ENCODE measurements around the gene INHBA. TPM values are rescaled to one million over a fixed set of nuclear protein-coding genes. Genes with fewer than 3 reads are reported as not detected.
A peak's percentile ranks its signal among the peaks of the same experiment; 100 is the strongest.

INHBA gene
- total RNA-seq, 1 donor from 2014 or later: 2.5 TPM

DNA sequence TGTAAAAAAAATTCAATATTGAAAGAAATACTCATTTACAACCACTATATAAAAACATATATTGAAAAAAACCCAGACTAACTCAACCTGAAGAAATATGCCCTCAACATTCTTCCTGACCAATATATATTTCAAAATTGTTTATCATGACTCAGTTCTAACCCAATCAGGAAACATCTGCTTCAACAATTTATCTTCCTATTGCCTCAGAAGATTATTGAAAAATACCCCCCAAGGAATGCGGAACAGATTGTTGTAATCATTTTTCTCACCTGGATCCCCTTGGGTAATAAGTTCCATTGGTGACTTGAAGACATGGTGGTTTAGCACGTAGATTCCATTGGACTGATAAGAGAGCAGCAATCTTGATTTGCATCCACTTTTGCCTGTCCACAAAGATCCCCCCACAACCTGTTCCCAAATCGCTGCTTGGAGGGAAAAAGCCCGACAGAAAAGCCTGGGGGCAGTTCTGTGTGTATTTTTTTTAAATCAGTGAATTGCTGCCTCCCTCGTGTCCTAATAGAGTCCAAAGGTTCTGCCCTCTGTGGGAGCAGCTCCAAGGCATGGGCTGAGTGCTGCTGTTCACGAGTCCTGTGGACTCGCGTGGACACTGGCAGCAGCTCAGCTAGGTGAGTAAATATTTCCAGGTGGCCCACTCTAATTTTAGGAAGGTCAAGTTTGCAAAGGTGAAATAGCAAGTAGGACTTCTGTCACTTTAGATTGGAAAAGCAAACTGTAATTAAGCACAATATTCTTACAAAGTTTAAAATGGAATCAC is 5.9 kb upstream of the INHBA start:
- no peak overlapping the region for H3K27ac Mint-ChIP-seq
- H3K27me3 Mint-ChIP-seq (ENCODE audit: insufficient read depth): peaks cover 17% of the 10 kb centered on the region
- peaks cover 2% of the 10 kb centered on the region for H3K36me3 Mint-ChIP-seq (ENCODE audit: low read depth)
- no peak for DNase-seq (ENCODE audit: low spot score)
- intact Hi-C loops (cut with micrococcal nuclease): loop anchor here (10.0 kb wide), 2 partner anchors 176 to 1204 kb away; no protein-coding TSS in a partner anchor
- no peak overlapping the region for H3K4me3 Mint-ChIP-seq
- peaks cover 8% of the 10 kb centered on the region for H3K4me1 Mint-ChIP-seq (ENCODE audit: low read depth)
- no peaks in the 10 kb centered on the region for H3K9me3 Mint-ChIP-seq

- DNase-seq (ENCODE audit: low spot score): no peak
- no peaks in the 10 kb centered on the region for H3K9me3 Mint-ChIP-seq
- H3K27me3 Mint-ChIP-seq (ENCODE audit: insufficient read depth): peaks cover 34% of the 10 kb centered on the region
- intact Hi-C loops (cut with micrococcal nuclease): loop anchor here (10.0 kb wide), 2 partner anchors 178 to 1202 kb away; no protein-coding TSS in a partner anchor
- H3K4me1 Mint-ChIP-seq (ENCODE audit: low read depth): peaks cover 8% of the 10 kb centered on the region
- no peak overlapping the region for H3K27ac Mint-ChIP-seq
- peaks cover 2% of the 10 kb centered on the region for H3K36me3 Mint-ChIP-seq (ENCODE audit: low read depth)
- H3K4me3 Mint-ChIP-seq: peak overlapping the region; percentile 75
Observed at GRCh38 chr7:41706228-41706930, 3.5 kb upstream of the INHBA start.

DNA sequence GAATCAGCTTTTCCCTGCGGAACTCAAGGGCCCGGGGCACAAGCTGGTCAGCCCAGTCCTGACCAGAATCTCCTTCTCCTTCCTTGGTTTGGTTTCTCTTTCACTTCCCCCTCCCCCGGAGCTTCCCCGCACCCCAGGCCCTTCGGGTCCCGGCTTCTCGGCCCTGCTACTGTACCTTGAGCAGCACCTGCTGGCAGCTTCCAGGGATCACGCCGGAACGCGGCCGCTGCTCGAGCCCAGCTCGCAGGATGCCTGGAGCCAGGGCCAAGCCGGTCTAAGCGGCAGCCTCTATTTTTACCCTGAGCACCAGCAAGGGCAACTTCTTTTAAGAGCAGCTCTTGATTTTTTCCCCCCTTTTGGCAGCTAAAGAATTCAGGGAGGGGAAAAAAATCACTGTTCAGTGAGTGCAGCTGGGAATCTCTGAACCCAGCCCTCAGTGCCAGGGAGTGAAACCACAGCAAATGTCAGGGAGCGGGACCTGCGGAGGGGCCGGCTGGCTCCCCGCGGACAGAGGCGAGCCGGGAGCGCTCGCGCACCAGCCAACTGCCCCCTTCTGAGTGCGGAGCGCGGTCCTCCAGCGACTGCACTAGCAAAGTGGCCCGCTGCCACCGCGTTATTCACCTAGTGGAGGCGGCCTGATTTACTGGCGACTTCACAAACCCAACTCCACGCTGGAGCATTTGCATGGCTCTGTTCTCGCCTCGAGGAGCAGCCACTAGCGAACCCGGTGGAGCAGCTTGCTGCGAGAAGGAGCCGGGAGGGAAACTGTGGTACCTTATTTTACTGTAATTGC is 2.4 kb upstream of the INHBA start:
- peak overlapping the region; percentile 75 for H3K4me3 Mint-ChIP-seq
- intact Hi-C loops (cut with micrococcal nuclease): loop anchor here (1.0 to 10.0 kb wide), 4 partner anchors 179 to 1375 kb away; no protein-coding TSS in a partner anchor

DNA sequence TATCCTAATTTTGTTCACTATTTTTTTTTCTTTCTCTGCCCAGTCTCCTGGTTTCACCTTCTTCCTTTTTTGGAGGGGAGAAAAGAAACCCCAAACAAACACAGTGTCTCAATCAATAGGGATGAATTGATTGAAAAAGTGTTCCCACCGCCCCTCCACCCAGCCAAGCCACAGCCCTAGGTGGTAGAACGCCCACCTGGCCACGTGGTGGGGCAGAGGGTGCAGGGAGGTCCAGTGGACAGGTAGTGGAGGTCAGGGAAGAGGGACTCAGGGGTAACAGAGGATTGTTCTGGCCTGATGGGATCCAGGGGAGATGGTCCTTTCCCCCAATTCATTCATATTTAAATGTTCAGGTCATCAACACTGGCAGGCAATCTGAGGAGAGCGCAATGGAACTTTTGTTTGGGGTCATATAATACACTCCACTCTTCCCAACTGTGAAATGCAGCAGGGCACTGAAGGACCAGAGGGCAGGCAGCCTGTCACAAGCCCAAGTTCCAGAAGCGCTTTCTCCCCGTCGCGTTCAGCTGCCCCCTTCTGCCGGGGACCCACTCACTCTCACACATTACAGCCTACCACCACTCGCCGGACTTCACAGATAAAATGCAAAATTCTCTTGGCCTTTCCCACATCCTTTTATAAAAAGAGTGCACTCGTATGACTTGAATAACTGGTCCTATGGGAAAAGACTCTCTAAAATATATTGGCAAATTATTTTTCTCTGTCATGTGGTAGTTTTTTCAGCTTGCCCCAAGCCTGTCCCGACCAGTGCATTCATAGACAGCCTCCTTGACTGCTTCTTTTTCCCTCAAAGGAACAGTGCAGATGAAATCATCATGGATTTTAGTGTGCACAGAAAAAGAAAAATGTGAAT is 1.6 kb downstream of the INHBA start:
- Mint-ChIP-seq H3K4me1 (ENCODE audit: low read depth) (peaks cover 13% of the 10 kb centered on the region), H3K27ac (no peak overlapping the region), H3K9me3 (no peaks in the 10 kb centered on the region), H3K4me3 (no peak overlapping the region), H3K36me3 (ENCODE audit: low read depth) (peaks cover 2% of the 10 kb centered on the region), H3K27me3 (ENCODE audit: insufficient read depth) (peaks cover 62% of the 10 kb centered on the region)
- intact Hi-C loops (cut with micrococcal nuclease): loop anchor here (10.0 kb wide), 2 partner anchors 183 to 1197 kb away; no protein-coding TSS in a partner anchor
- DNase-seq (ENCODE audit: low spot score): no peak

More for the DNA sequence above, 2.4 kb upstream of the INHBA start:
- Mint-ChIP-seq H3K36me3 (ENCODE audit: low read depth) (peaks cover 2% of the 10 kb centered on the region), H3K27ac (no peak overlapping the region), H3K27me3 (ENCODE audit: insufficient read depth) (peaks cover 41% of the 10 kb centered on the region), H3K9me3 (no peaks in the 10 kb centered on the region), H3K4me1 (ENCODE audit: low read depth) (peaks cover 8% of the 10 kb centered on the region)
- DNase-seq (ENCODE audit: low spot score): peak; percentile 52

DNA sequence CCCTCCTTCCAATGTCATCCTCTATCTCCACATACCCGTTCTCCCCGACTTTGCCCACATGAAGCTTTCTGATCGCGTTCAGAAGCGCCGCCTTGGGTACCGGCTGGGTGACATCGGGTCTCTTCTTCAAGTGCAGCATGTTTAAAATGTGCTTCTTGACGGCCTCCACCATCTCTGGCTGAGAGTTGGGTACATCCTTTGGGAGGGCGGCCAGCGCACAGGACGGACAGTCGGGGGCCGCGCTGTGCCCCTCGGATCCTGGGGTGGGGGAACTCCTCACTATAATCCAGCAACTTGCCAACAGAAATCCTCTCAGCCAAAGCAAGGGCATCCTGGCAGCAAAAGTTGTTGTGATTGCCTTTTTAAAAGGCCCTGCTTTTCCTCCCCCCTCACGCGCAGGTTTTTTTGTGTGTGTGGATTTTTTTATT is 2.8 kb downstream of the INHBA start:
- peaks cover 10% of the 10 kb centered on the region for H3K4me1 Mint-ChIP-seq (ENCODE audit: low read depth)
- H3K27ac Mint-ChIP-seq: peak overlapping the region; percentile 58
- H3K36me3 Mint-ChIP-seq (ENCODE audit: low read depth): no peaks in the 10 kb centered on the region
- peaks cover 63% of the 10 kb centered on the region for H3K27me3 Mint-ChIP-seq (ENCODE audit: insufficient read depth)
- peak overlapping the region; percentile 78 for H3K4me3 Mint-ChIP-seq
- DNase-seq (ENCODE audit: low spot score): no peak
- intact Hi-C loops (cut with micrococcal nuclease): loop anchor here (10.0 kb wide), 2 partner anchors 185 to 1195 kb away; no protein-coding TSS in a partner anchor
- H3K9me3 Mint-ChIP-seq: no peaks in the 10 kb centered on the region

DNA sequence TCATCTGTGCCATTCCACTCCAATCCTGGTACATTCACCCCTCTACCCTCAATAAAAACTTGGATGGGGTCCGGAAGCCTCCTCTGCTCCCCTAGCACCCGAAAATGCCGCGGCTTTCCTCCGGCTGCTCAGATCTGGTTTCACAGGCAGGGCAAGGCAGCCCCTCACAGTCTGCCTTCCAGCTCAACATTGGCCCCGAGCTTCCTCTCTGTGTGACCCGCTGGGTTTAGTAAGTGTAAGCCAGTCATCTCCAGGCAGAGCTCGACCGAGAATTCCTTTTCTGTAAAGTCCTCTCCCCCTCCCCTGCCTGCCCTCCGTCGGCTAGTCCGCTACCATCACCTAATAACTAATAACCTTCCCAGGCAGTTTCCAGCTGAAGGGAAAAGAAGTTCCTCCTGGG is 3.4 kb downstream of the INHBA start:
- H3K4me3 Mint-ChIP-seq: peak overlapping the region; percentile 74
- H3K36me3 Mint-ChIP-seq (ENCODE audit: low read depth): no peaks in the 10 kb centered on the region
- H3K27me3 Mint-ChIP-seq (ENCODE audit: insufficient read depth): peaks cover 63% of the 10 kb centered on the region
- H3K27ac Mint-ChIP-seq: no peak overlapping the region
- intact Hi-C loops (cut with micrococcal nuclease): no loop called here
- DNase-seq (ENCODE audit: low spot score): no peak
- H3K9me3 Mint-ChIP-seq: no peaks in the 10 kb centered on the region
- peaks cover 10% of the 10 kb centered on the region for H3K4me1 Mint-ChIP-seq (ENCODE audit: low read depth)

- peak overlapping the region; percentile 37 for H3K4me3 Mint-ChIP-seq
- H3K27ac Mint-ChIP-seq: no peak overlapping the region
- H3K36me3 Mint-ChIP-seq (ENCODE audit: low read depth): no peaks in the 10 kb centered on the region
- H3K27me3 Mint-ChIP-seq (ENCODE audit: insufficient read depth): peaks cover 63% of the 10 kb centered on the region
- intact Hi-C loops (cut with micrococcal nuclease): no loop called here
- no peaks in the 10 kb centered on the region for H3K9me3 Mint-ChIP-seq
- no peak for DNase-seq (ENCODE audit: low spot score)
- H3K4me1 Mint-ChIP-seq (ENCODE audit: low read depth): peaks cover 10% of the 10 kb centered on the region
Observed at GRCh38 chr7:41698726-41699125, 4.2 kb downstream of the INHBA start.

- peaks cover 10% of the 10 kb centered on the region for H3K4me1 Mint-ChIP-seq (ENCODE audit: low read depth)
- H3K4me3 Mint-ChIP-seq: no peak overlapping the region
- H3K27ac Mint-ChIP-seq: no peak overlapping the region
- DNase-seq (ENCODE audit: low spot score): no peak
- intact Hi-C loops (cut with micrococcal nuclease): no loop called here
- H3K9me3 Mint-ChIP-seq: no peaks in the 10 kb centered on the region
- H3K27me3 Mint-ChIP-seq (ENCODE audit: insufficient read depth): peaks cover 61% of the 10 kb centered on the region
- no peaks in the 10 kb centered on the region for H3K36me3 Mint-ChIP-seq (ENCODE audit: low read depth)
Observed at GRCh38 chr7:41698114-41698513, 4.8 kb downstream of the INHBA start.

DNA sequence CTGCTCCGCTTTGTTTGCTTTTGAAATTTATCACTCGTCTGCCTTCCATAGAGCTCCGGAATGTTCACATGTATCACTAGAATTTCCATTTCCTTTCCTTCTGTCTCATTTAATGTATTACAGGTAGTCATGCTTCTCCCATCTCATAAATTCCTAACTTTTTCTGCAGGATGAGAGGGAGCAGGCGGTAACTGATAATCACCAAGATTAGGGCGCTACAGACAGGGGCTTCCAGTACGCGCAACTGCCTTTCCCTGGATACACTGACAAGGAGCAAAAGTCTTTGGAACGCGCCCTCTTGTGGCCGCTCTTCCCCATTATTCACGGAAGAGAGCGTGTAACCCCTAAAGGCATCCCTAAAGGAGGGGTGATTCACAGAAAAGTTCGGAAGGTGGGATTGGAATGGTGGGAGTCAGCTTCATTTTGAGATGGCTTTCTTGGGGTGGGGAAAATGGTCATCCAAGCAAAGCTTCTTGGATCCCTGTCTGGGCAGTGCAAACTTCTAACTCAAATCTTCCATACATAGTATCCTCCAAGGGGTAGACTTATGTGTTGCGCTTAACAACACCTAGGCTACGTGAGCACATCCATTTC is 6.5 kb downstream of the INHBA start:
- no peak overlapping the region for H3K4me3 Mint-ChIP-seq
- no peak for DNase-seq (ENCODE audit: low spot score)
- H3K9me3 Mint-ChIP-seq: no peaks in the 10 kb centered on the region
- peaks cover 10% of the 10 kb centered on the region for H3K4me1 Mint-ChIP-seq (ENCODE audit: low read depth)
- intact Hi-C loops (cut with micrococcal nuclease): loop anchor here (1.0 kb wide), 1 partner anchor 1367 kb away; no protein-coding TSS in a partner anchor
- no peak overlapping the region for H3K27ac Mint-ChIP-seq
- H3K27me3 Mint-ChIP-seq (ENCODE audit: insufficient read depth): peaks cover 45% of the 10 kb centered on the region
- no peaks in the 10 kb centered on the region for H3K36me3 Mint-ChIP-seq (ENCODE audit: low read depth)

- H3K27ac Mint-ChIP-seq: no peak overlapping the region
- peaks cover 10% of the 10 kb centered on the region for H3K4me1 Mint-ChIP-seq (ENCODE audit: low read depth)
- DNase-seq (ENCODE audit: low spot score): no peak
- no peaks in the 10 kb centered on the region for H3K36me3 Mint-ChIP-seq (ENCODE audit: low read depth)
- intact Hi-C loops (cut with micrococcal nuclease): loop anchor here (1.0 kb wide), 1 partner anchor 1366 kb away; no protein-coding TSS in a partner anchor
- no peak overlapping the region for H3K4me3 Mint-ChIP-seq
- H3K9me3 Mint-ChIP-seq: no peaks in the 10 kb centered on the region
- H3K27me3 Mint-ChIP-seq (ENCODE audit: insufficient read depth): peaks cover 39% of the 10 kb centered on the region
Observed at GRCh38 chr7:41695661-41696322, 7.1 kb downstream of the INHBA start.

GRCh38 chr7:41694495-41694894 is 8.4 kb downstream of the INHBA start:
- H3K27ac Mint-ChIP-seq: no peak overlapping the region
- H3K4me3 Mint-ChIP-seq: no peak overlapping the region
- DNase-seq (ENCODE audit: low spot score): no peak
- peaks cover 10% of the 10 kb centered on the region for H3K4me1 Mint-ChIP-seq (ENCODE audit: low read depth)
- no peaks in the 10 kb centered on the region for H3K9me3 Mint-ChIP-seq
- H3K36me3 Mint-ChIP-seq (ENCODE audit: low read depth): no peaks in the 10 kb centered on the region
- intact Hi-C loops (cut with micrococcal nuclease): no loop called here
- peaks cover 30% of the 10 kb centered on the region for H3K27me3 Mint-ChIP-seq (ENCODE audit: insufficient read depth)

All from activated T-helper 1 cell treated with anti-CD3 and anti-CD28 coated beads, Interleukin-12 subunit alpha, Interleukin-12 subunit beta, Interleukin-2, Interleukin-4 antibody, amounts not matched to agents 30 ng/mL and 10 ng/mL and 1 ng/mL, durations not matched to agents 14 hours and 24 hours and 36 hours (primary cell).